ENCODE measurements around the gene POLE.

Gene POLE

GRCh38 chr12:132685400-132685799 lies 1.7 kb downstream of the POLE start:
- DNase-seq (ENCODE audit: low spot score), result no peak

DNA sequence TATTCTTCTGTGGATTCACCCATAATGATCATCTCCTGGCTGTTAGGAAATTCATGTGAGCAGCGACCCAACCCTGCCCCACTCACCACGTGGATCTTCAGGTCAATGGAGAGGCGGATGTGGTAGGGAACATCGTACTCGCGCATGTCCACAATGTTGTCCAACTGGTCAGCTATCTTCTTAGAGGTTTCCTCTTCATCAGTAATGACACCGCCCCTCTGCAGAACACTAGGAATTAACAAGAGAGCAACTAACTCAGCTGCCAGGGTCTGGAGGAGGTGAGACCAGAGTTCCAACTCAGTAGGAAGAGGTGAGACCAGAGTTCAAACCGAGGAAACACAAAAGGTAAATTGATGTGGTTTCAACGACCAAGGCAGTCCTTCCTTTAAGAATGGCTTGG lies 9.7 kb downstream of the POLE start:
- DNase-seq (ENCODE audit: low spot score), result no peak

GRCh38 chr12:132675757-132676432 lies 11.2 kb downstream of the POLE start:
- DNase-seq (ENCODE audit: low spot score), result no peak

GRCh38 chr12:132674561-132674960 lies 12.6 kb downstream of the POLE start:
- DNase-seq (ENCODE audit: low spot score), result no peak

DNA sequence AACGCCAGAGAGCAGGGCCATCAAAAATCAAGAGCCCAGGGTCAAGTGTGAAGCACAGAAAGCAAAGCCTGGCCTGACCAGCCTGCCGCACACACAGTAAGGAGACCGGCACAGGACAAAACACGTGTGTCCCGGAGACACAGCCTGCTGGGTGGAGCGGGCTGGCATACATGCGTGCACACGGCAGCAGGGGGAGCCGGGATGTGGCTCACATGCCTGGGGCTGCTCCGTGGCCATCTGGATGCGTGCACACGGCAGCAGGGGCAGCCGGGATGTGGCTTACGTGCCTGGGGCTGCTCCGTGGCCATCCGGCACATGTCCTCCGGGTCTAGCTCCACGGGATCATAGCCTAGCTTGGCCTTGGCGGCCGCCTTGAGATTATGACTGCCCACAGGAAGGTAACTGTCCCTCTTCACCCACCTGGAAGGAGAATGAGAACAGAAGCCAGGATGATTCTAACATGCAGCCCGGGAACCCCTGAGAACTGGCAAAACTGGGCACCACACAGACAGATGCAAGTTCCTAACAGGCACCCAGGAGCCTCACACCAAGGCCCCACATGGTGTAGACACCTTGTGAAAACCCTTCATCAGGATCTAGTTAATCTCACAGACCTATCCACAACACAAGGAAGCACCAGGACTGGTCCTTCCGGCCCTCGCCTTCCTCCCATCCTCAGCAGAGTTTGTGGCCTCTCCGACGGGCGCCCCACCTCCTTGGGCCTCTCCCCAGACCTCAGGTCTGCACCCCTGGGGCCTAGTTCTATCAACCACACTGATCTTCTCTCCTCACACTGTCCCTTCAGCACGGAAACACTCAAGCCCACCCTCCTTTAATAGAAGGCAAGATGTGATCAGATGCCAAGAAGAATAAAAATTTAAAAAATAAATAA lies 13.6 kb downstream of the POLE start:
- no peak for DNase-seq (ENCODE audit: low spot score)

DNA sequence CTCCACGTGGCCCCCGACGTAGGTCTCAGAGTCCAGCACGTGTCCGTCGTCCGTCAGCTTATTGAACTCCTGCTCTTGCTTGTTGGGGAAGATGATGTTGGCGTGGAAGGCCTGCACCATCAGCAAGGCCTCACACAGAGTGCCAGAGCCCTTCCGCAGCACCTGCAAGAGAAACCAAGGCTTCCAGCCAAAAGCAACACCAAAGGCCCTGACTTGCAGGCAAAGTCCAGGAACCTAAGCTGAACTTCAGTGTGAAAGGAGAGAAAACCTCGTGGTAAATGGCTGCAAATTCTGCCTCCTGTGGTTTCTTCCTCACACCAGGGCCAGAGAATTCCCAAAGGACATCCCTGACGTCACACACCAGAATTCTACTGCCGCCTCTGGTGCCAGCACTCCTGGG lies 14.5 kb downstream of the POLE start:
- DNase-seq (ENCODE audit: low spot score), result no peak

- no peak for DNase-seq (ENCODE audit: low spot score)
Measured at GRCh38 chr12:132672116-132672515, 15.0 kb downstream of the POLE start.

- no peak for DNase-seq (ENCODE audit: low spot score)
Measured at GRCh38 chr12:132669166-132669879, 17.8 kb downstream of the POLE start.

GRCh38 chr12:132668191-132669088 lies 18.7 kb downstream of the POLE start:
- DNase-seq (ENCODE audit: low spot score), result no peak

DNA sequence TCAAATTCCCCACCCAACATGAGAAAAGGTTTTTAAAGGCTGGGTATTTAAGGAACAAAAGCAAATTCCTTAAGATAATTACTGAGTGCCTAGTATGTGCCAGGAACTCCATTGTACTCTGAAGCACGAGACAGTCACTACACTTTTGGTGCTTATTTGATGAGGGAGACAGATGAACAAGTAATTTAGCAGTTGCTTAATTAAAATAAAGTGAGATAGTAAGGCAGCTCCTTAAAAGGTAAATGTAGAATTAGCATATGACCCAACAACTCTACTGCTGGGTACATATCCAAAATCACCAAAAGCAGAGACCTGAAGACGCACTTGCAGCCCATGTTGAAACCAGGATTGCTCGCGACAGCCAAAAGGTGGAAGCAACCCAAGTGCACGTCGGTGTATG lies 21.3 kb downstream of the POLE start:
- DNase-seq (ENCODE audit: low spot score), result no peak

DNA sequence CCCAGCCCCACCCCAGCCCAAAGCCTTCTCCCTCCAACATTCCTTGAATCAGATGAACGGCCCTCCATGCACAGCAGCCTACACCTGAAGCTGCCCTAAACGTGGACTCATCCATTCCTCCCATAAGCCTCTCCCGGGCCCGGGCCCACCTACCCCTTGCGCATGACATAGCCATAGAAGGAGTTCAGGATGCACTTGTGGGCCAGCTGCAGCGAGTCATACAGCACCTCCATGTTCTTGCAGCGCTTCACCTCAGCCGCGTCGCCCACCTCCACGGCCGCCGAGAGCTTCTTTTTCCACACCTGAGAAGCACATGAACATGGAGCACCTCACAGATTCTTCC lies 22.0 kb downstream of the POLE start:
- DNase-seq (ENCODE audit: low spot score), result no peak

DNA sequence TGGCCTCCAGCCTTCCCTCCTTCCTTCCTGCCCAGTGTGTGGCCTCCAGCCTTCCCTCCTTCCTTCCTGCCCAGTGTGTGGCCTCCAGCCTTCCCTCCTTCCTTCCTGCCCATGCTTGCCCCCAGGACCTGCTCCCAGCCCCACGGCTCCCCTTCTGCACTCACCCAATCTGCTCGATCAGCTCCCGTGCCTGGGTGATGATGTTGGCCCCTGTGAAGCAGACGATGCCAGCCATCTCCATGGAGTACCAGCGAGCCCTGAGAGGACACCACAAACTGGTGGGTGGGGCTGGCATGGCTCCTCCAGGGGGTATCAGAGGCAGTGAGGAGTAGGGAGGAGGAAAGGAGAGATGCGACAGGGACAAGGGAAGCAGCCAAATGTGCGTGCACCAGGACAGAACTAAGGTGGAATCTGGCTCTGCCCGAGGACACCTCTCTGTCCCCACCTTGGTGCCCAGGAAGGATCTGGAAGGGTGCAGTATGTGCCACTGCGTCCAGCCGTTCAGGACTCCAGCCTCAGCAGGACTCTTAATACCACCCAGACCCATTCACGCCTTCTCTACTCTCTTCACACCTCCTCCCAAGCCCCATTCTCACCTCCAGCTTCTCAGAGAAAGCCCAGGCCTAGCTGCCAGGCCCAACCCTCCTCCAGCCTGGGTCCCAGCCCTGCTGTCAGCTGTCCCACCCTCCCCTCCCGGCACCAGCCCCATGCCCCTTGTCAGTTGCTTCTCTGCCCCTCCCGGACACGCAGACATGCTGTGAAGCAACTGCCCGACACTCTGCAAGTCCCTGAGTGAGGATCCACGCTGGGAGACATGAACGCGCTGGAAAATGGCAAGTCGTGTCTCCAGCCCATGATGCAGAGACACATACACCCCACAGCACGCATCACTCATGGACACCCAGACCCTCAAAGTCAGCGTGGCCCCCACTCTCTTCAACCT lies 22.7 kb downstream of the POLE start:
- no peak for DNase-seq (ENCODE audit: low spot score)

GRCh38 chr12:132662901-132663755 lies 24.0 kb downstream of the POLE start:
- no peak for DNase-seq (ENCODE audit: low spot score)

DNA sequence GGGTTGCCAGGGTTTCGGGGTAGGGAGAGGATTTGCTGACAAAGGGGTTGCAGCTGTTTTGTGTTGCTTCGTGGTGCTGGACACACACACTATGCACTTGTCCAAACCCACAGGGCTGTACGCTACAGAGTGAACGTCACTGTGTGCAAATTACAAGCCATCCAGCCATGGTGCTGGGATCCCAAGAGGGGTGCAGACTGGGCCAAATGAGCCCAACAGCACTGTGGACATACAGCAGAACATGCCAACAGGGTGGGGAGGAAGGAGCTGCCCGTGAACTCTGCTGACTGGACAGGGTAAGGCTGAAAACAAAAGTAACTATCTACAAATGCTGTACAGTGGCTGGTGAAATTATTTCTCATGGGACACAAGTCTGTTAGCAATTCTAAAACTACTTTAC lies 25.2 kb downstream of the POLE start:
- DNase-seq (ENCODE audit: low spot score), result no peak

GRCh38 chr12:132660996-132661395 lies 26.1 kb downstream of the POLE start:
- DNase-seq (ENCODE audit: low spot score), result no peak

GRCh38 chr12:132660052-132660451 lies 27.1 kb downstream of the POLE start:
- no peak for DNase-seq (ENCODE audit: low spot score)

DNA sequence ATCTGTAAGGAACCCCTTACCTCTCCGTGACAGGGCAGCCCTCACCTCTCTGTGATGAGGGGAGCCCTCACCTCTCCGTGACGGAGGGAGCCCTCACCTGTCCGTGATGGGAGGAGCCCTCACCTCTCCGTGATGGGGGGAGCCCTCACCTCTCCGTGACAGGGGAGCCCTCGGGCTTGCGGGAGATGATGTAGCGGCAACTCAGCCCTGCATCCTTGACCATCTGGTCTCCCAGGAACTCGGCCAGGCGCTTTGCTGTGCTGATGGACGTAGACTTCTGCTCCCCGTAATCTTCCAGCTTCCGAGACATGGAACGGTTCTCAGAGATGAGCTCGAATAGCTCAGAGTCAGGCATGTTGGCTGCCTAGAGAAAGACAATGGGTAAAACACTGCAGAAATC lies 28.0 kb downstream of the POLE start:
- no peak for DNase-seq (ENCODE audit: low spot score)

- no peak for DNase-seq (ENCODE audit: low spot score)
Measured at GRCh38 chr12:132658149-132658894, 28.8 kb downstream of the POLE start.
